ENCODE data around the gene RFWD3. TPM values are rescaled to one million over a fixed set of nuclear protein-coding genes. Genes with fewer than 3 reads are reported as not detected.

The RFWD3 gene
- polyA plus RNA-seq, 1 experiment, result 13.4 TPM

DNA sequence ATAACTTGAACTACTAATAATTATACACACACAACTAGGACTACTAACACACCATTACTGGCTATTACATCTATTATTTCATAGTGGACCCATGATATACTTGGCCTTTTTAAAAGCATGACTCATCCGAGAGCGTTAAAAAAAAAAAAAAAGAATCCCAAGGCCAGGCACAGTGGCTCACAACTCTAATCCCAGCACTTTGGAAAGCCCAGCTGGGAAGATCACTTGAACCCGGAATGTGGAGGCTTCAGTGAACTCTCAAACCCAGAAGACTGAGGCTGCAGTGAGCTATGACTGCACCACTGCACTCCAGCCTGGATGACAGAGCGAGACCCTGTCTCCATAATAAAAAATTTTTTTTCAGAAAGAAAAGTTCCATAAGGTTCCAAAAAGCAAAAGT, 62.8 kb downstream of the RFWD3 start:
- DNase-seq (ENCODE audit: low read depth, low spot score), result no peak
- TF ChIP-seq CTCF (IDR thresholded peaks at IDR 0.05; ENCODE audit: low read depth, low read length), result no peak
- Histone ChIP-seq H3K4me3 (ENCODE audit: low read depth, low read length) (no peak overlapping the region), H3K27ac (ENCODE audit: low read depth, low read length) (no peak overlapping the region), H3K9me3 (ENCODE audit: control insufficient read depth, insufficient read depth, low read length) (no peaks in the 10 kb centered on the region; the same call in 1 of the 2 replicates), H3K27me3 (ENCODE audit: control insufficient read depth, insufficient read depth, low read length) (no peaks in the 10 kb centered on the region)
- CTCF ChIA-PET, result no interaction called here
- POLR2A ChIA-PET, result no interaction called here

DNA sequence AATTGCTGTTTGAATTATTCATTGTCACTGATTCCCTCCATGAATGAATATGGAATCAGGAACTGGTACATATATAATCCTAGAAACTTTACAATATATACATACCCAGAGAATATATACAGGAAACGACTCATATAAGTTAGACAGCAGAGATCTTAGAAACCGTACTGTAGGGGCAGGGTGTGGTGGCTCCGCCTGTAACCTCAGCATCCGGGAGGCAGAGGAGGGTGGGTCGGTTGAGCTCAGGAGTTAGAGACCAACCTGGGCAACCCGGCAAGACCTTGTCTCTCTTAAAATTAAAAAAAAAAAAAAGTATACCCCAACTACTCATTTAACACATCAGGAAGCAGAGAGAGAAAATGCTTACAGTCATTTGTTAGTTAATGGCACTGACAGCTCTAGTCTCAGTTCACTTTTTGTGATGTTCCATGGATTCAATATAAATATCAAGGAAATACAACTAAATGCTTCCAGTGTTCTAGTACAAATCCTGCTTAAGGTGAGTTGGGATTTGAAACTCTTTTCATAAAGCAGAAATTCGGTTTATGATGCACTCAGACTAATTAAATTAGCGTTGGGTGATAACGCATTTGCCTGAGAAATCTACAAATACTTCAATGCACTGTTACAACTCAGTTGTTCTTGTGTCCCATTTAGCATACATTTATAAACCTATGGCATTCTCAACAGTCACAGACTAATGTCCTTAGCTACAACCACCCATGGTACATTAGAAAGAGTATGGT, 65.4 kb downstream of the RFWD3 start:
- DNase-seq (ENCODE audit: low read depth, low spot score), result no peak
- Histone ChIP-seq H3K27me3 (ENCODE audit: control insufficient read depth, insufficient read depth, low read length) (no peaks in the 10 kb centered on the region), H3K4me3 (ENCODE audit: low read depth, low read length) (no peak overlapping the region), H3K9me3 (ENCODE audit: control insufficient read depth, insufficient read depth, low read length) (no peaks in the 10 kb centered on the region), H3K27ac (ENCODE audit: low read depth, low read length) (no peak overlapping the region)
- no peak for TF ChIP-seq CTCF (IDR thresholded peaks at IDR 0.05; ENCODE audit: low read depth, low read length)
- POLR2A ChIA-PET, result no interaction called here
- CTCF ChIA-PET, result interaction anchor here (0.6 to 1.4 kb wide), 2 partner anchors 21 to 126 kb away, joined by 3 to 6 read pairs; no protein-coding TSS in a partner anchor

GRCh38 chr16:74596586-74596985, 70.1 kb downstream of the RFWD3 start:
- DNase-seq (ENCODE audit: low read depth, low spot score), result no peak
- no peak for TF ChIP-seq CTCF (IDR thresholded peaks at IDR 0.05; ENCODE audit: low read depth, low read length)
- H3K27ac ChIP-seq (ENCODE audit: low read depth, low read length), result no peak overlapping the region
- ChIA-PET CTCF (no interaction called here), POLR2A (interaction anchor here (2.1 kb wide), 1 partner anchor 10 kb away, joined by 9 read pairs; the partner anchor contains the start of gene GLG1)
- no peak overlapping the region for H3K4me3 ChIP-seq (ENCODE audit: low read depth, low read length)
- no peaks in the 10 kb centered on the region for H3K27me3 ChIP-seq (ENCODE audit: control insufficient read depth, insufficient read depth, low read length)
- no peaks in the 10 kb centered on the region for H3K9me3 ChIP-seq (ENCODE audit: control insufficient read depth, insufficient read depth, low read length)

DNA sequence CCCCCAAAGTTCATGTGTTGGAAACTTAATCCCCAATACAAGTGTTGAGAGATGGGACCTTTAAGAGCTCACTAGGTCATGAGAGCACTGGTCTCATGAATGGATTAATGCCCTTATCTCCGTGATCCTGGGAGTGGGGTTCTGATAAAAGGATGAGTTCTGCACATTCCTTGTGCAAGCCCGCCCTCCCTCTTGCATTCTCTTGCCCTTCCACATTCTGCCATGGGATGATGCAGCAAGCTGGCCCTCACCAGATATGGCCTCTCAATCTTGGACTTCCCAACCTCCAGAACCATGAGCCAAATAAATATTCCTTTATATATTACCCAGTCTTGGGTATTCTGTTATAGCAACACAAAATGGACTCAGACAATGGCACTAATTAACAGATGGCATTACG, 73.8 kb downstream of the RFWD3 start:
- DNase-seq (ENCODE audit: low read depth, low spot score), result no peak
- POLR2A ChIA-PET, result no interaction called here
- Histone ChIP-seq H3K27me3 (ENCODE audit: control insufficient read depth, insufficient read depth, low read length) (no peaks in the 10 kb centered on the region), H3K4me3 (ENCODE audit: low read depth, low read length) (no peak overlapping the region), H3K9me3 (ENCODE audit: control insufficient read depth, insufficient read depth, low read length) (no peaks in the 10 kb centered on the region), H3K27ac (ENCODE audit: low read depth, low read length) (no peak overlapping the region)
- CTCF ChIA-PET, result no interaction called here
- TF ChIP-seq CTCF (IDR thresholded peaks at IDR 0.05; ENCODE audit: low read depth, low read length), result no peak

DNA sequence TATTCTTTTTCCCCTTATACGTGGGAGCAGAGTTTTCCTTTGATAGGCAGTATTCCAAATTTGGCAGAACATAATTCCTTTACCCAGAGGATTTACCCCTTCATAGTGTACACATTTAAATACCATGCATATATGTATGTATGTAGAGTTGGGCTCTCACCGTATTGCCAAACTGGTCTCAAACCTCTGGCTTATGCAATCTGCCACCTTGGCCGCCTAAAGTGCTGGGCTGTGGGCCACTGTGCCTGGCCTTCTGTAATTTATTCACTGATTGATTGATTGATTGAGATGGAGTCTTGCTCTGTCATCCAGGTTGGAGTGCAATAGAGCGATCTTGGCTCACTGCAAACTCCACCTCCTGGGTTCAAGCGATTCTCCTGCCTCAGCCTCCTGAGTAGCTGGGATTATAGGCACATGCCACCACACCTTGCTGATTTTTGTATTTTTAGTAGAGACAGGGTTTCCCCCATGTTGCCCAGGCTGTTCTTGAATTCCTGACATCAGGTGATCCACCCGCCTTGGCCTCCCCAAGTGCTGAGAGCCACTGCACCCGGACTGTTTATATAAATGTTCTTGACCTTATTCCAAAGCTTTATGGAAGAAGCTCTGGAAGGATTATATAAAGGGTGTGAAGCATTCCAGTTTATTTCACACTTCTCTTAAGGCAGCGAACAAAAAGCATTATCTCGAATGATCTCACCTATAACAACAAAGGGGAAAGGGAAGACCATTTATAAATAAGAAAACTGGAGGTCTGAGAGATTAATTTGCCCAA, 74.6 kb downstream of the RFWD3 start:
- no peaks in the 10 kb centered on the region for H3K9me3 ChIP-seq (ENCODE audit: control insufficient read depth, insufficient read depth, low read length)
- no peak overlapping the region for H3K4me3 ChIP-seq (ENCODE audit: low read depth, low read length)
- DNase-seq (ENCODE audit: low read depth, low spot score), result no peak
- ChIA-PET CTCF (no interaction called here), POLR2A (no interaction called here)
- TF ChIP-seq CTCF (IDR thresholded peaks at IDR 0.05; ENCODE audit: low read depth, low read length), result no peak
- no peak overlapping the region for H3K27ac ChIP-seq (ENCODE audit: low read depth, low read length)
- H3K27me3 ChIP-seq (ENCODE audit: control insufficient read depth, insufficient read depth, low read length), result no peaks in the 10 kb centered on the region

Data from AG04450 (cell line).